SK-N-SH treated with all-trans-retinoic acid at 6 μM for 48 hours (cell line): ENCODE measurements around the gene MUS81.

ENCODE experiments used
- ATAC-seq: fragments of 200-7000 bp; cut with Tn5 transposase; 3 replicates; pipeline ENCODE4 v1.9.1; 2020; ENCODE audit warnings: mild to moderate bottlenecking, moderate library complexity
- ARNTL ChIP-seq: fragments of 450-650 bp; formaldehyde crosslinking; IDR thresholded peaks from 2 replicates; pipeline ENCODE4 v1.5.0; 2020; ENCODE audit warnings: low read depth, mild to moderate bottlenecking, moderate library complexity, borderline replicate concordance
- BACH2 ChIP-seq: fragments of 250-450 bp; sonication (Bioruptor Pico); IDR thresholded peaks from 2 replicates; pipeline ENCODE4 v1.9.0; 2021; ENCODE audit warnings: mild to moderate bottlenecking, borderline replicate concordance
- CSDC2 ChIP-seq: fragments of 250-450 bp; sonication (Bioruptor Pico); IDR thresholded peaks from 2 replicates; pipeline ENCODE4 v1.5.0; 2020; ENCODE audit warnings: mild to moderate bottlenecking, moderate library complexity
- CSRNP3 ChIP-seq: fragments of 250-450 bp; sonication (Bioruptor Pico); IDR thresholded peaks from 2 replicates; pipeline ENCODE4 v1.5.1; 2021; ENCODE audit warnings: mild to moderate bottlenecking, moderate library complexity
- ESRRG ChIP-seq: fragments of 250-450 bp; sonication (Bioruptor Pico); IDR thresholded peaks from 2 replicates; pipeline ENCODE4 v1.6.1; 2021; ENCODE audit warnings: mild to moderate bottlenecking
- OSR1 ChIP-seq: fragments of 250-450 bp; sonication (Bioruptor Pico); IDR thresholded peaks from 2 replicates; pipeline ENCODE4 v1.8.0; 2022; ENCODE audit warnings: moderate library complexity, mild to moderate bottlenecking, inconsistent platforms
- PPARA ChIP-seq: fragments of 250-450 bp; sonication (Bioruptor Pico); IDR thresholded peaks from 2 replicates; pipeline ENCODE4 v1.5.0; 2020; ENCODE audit warnings: mild to moderate bottlenecking, borderline replicate concordance
- SNAI2 ChIP-seq: fragments of 250-450 bp; sonication (Bioruptor Pico); IDR thresholded peaks from 2 replicates; pipeline ENCODE4 v1.5.0; 2020; ENCODE audit warnings: mild to moderate bottlenecking, moderate library complexity
- TCF4 ChIP-seq: fragments of 250-450 bp; sonication (Bioruptor Pico); IDR thresholded peaks from 2 replicates; pipeline ENCODE4 v1.8.0; 2021; ENCODE audit warnings: mild to moderate bottlenecking, moderate library complexity, borderline replicate concordance
- TOX ChIP-seq: fragments of 250-450 bp; sonication (Bioruptor Pico); IDR thresholded peaks from 2 replicates; pipeline ENCODE4 v1.8.0; 2021; ENCODE audit warnings: mild to moderate bottlenecking, moderate library complexity, borderline replicate concordance
- ZC3H10 ChIP-seq: fragments of 250-450 bp; sonication (Bioruptor Pico); IDR thresholded peaks from 2 replicates; pipeline ENCODE4 v1.5.1; 2021; ENCODE audit warnings: mild to moderate bottlenecking, moderate library complexity
- ZFP3 ChIP-seq: fragments of 250-450 bp; sonication (Bioruptor Pico); IDR thresholded peaks from 2 replicates; pipeline ENCODE4 v1.5.0; 2020; ENCODE audit warnings: mild to moderate bottlenecking, moderate library complexity
- ZFP30 ChIP-seq: fragments of 450-650 bp; formaldehyde crosslinking; IDR thresholded peaks from 2 replicates; pipeline ENCODE4 v1.5.0; 2022; ENCODE audit warnings: mild to moderate bottlenecking, moderate library complexity
- ZNF70 ChIP-seq: fragments of 450-650 bp; formaldehyde crosslinking; IDR thresholded peaks from 2 replicates; pipeline ENCODE4 v1.5.0; 2020; ENCODE audit warnings: mild to moderate bottlenecking, moderate library complexity
- ZNF8 ChIP-seq: fragments of 450-650 bp; formaldehyde crosslinking; IDR thresholded peaks from 2 replicates; pipeline ENCODE4 v1.5.0; 2020; ENCODE audit warnings: mild to moderate bottlenecking, moderate library complexity
- TF ChIP-seq, protein P1 (sequence below): fragments of 250-450 bp; sonication (Bioruptor Pico); IDR thresholded peaks from 2 replicates; pipeline ENCODE4 v1.5.1; 2020; ENCODE audit warnings: low read depth, mild to moderate bottlenecking, moderate library complexity
- TF ChIP-seq, protein P2 (sequence below): fragments of 250-450 bp; sonication (Bioruptor Pico); IDR thresholded peaks from 2 replicates; pipeline ENCODE4 v1.8.0; 2021; ENCODE audit warnings: low read depth, mild to moderate bottlenecking, moderate library complexity, borderline replicate concordance

MUS81 gene

DNA sequence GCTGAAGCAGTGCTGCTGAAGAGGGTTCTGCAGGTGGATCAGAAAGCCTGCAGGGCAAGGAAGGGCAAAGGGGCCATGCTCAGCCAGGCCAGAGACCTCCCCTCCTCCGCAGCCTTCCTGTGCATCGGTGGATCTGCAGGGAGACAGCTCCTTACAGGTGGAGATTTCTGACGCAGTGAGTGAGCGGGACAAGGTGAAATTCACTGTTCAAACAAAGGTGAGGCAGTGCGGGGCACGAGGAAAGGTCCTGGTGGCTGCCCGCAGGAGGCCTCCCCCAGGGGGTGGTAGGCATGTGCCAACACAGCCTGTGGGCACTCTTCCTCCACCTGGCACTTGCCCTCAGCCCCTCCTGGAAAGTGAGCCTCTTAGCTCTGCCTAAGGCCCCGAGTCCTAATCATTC is 10.9 kb upstream of the MUS81 start (continued):
- TF ChIP-seq, protein P1, sequence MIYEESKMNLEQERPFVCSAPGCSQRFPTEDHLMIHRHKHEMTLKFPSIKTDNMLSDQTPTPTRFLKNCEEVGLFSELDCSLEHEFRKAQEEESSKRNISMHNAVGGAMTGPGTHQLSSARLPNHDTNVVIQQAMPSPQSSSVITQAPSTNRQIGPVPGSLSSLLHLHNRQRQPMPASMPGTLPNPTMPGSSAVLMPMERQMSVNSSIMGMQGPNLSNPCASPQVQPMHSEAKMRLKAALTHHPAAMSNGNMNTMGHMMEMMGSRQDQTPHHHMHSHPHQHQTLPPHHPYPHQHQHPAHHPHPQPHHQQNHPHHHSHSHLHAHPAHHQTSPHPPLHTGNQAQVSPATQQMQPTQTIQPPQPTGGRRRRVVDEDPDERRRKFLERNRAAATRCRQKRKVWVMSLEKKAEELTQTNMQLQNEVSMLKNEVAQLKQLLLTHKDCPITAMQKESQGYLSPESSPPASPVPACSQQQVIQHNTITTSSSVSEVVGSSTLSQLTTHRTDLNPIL (CRISPR knock-in tag): no peak
- no peak for TF ChIP-seq CSDC2
- no peak for TF ChIP-seq PPARA (CRISPR knock-in tag)
- no peak for TF ChIP-seq OSR1 (CRISPR knock-in tag)
- no peak for TF ChIP-seq CSRNP3 (CRISPR knock-in tag)

DNA sequence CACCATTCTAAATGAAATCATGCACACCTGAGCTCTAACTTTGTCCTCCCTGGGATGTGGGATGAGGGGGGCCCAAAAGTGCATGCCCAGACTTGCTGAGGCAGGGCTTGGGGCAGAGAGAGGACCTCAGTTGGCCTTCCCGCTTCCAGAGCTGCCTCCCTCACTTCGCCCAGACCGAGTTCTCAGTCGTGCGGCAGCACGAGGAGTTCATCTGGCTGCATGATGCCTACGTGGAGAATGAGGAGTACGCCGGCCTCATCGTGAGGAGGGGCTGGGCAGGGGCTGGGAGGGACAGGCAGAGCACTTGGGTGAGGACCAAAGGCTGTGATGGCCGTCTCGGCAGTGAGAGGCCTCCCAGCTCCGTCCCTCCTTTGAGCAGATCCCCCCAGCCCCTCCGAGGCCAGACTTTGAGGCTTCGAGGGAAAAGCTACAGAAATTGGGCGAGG is 10.4 kb upstream of the MUS81 start:
- TF ChIP-seq, protein P2, sequence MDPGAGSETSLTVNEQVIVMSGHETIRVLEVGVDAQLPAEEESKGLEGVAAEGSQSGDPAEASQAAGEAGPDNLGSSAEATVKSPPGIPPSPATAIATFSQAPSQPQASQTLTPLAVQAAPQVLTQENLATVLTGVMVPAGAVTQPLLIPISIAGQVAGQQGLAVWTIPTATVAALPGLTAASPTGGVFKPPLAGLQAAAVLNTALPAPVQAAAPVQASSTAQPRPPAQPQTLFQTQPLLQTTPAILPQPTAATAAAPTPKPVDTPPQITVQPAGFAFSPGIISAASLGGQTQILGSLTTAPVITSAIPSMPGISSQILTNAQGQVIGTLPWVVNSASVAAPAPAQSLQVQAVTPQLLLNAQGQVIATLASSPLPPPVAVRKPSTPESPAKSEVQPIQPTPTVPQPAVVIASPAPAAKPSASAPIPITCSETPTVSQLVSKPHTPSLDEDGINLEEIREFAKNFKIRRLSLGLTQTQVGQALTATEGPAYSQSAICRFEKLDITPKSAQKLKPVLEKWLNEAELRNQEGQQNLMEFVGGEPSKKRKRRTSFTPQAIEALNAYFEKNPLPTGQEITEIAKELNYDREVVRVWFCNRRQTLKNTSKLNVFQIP (CRISPR knock-in tag): no peak
- TF ChIP-seq TCF4 (CRISPR knock-in tag) (no peak), TOX (CRISPR knock-in tag) (no peak), ESRRG (CRISPR knock-in tag) (no peak), ZNF70 (CRISPR knock-in tag) (no peak), ARNTL (no peak), ZFP3 (CRISPR knock-in tag) (no peak), BACH2 (CRISPR knock-in tag) (no peak), ZFP30 (no peak), ZNF8 (CRISPR knock-in tag) (no peak), SNAI2 (CRISPR knock-in tag) (no peak), PPARA (CRISPR knock-in tag) (no peak), CSRNP3 (CRISPR knock-in tag) (no peak)
- TF ChIP-seq, protein P1 (CRISPR knock-in tag): no peak
- peak; percentile 17 for ATAC-seq

- peak; percentile 24 for ATAC-seq
- TF ChIP-seq OSR1 (CRISPR knock-in tag) (no peak), ZC3H10 (0 out of 2 replicates have a peak, but pooled peaks have one; percentile 8)
These were observed 9.8 kb upstream of the MUS81 start for GRCh38 chr11:65850217-65851082.

- TF ChIP-seq ZC3H10: peak; percentile 35
- TF ChIP-seq ZFP30: 0 out of 2 replicates have a peak, but pooled peaks have one; percentile 6
- 0 out of 2 replicates have a peak, but pooled peaks have one; percentile 8 for TF ChIP-seq ARNTL
- TF ChIP-seq PPARA (CRISPR knock-in tag): no peak
- peak; percentile 37 for ATAC-seq
These were observed 9.1 kb upstream of the MUS81 start for GRCh38 chr11:65851083-65851579.
